ENCODE results near the gene SKI. TPM values are rescaled to one million over a fixed set of nuclear protein-coding genes. Genes with fewer than 3 reads are reported as not detected.

The SKI gene
- total RNA-seq, 2 experiments from 2014 or later: 4.7 to 11.7 TPM

DNA sequence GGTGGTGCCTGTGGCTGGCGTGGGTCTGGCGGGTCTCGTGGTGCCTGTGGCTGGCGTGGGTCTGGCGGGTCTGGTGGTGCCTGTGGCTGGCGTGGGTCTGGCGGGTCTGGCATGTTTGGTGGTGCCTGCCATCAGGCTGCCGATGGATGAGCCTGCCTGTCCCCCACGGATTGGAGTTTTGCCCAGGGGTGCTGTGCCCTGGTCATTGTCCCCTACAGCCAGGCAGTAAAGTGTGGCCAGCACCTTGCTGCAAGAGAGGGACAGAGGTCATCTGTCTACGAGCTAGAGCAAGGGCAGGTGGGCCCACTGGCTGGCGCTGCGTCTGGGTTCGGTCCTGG is 41.8 kb downstream of the SKI start:
- H3K9me3 ChIP-seq (ENCODE audit: low read length): no peaks in the 10 kb centered on the region
- DNase-seq (ENCODE audit: low spot score): no peak
- no peaks in the 10 kb centered on the region for H3K9me2 ChIP-seq (ENCODE audit: insufficient read depth, low read length)
- ChIA-PET POLR2A (no interaction called here), CTCF (ENCODE audit: unreplicated experiment) (no interaction called here)
- no peak overlapping the region for H3K27ac ChIP-seq (ENCODE audit: low read depth, low read length, poor library complexity, severe bottlenecking)
- no peak overlapping the region for H3K4me2 ChIP-seq (ENCODE audit: low read length)
- H3K36me3 ChIP-seq (ENCODE audit: insufficient read depth, low read length): no peaks in the 10 kb centered on the region
- H3K79me2 ChIP-seq (ENCODE audit: insufficient read depth, low read depth, low read length): no peaks in the 10 kb centered on the region
- no peak overlapping the region for H2AFZ ChIP-seq (ENCODE audit: low read length)
- no peaks in the 10 kb centered on the region for H4K20me1 ChIP-seq (ENCODE audit: insufficient read depth, low read length)
- no peaks in the 10 kb centered on the region for H3K4me1 ChIP-seq (ENCODE audit: insufficient read depth, low read length, poor library complexity, severe bottlenecking)
- no peak for TF ChIP-seq CTCF (conservative IDR thresholded peaks at IDR 0.05; ENCODE audit: low read length)
- no peak for TF ChIP-seq EZH2phosphoT487 (IDR thresholded peaks at IDR 0.05; ENCODE audit: borderline replicate concordance, low read depth, low read length)
- no TSS peak for BruUV-seq (replicated peaks)
- intact Hi-C loops (cut with micrococcal nuclease; ENCODE audit: unreplicated experiment): no loop called here
- H3K4me3 ChIP-seq (ENCODE audit: low read depth, low read length, poor library complexity, severe bottlenecking): no peak overlapping the region

DNA sequence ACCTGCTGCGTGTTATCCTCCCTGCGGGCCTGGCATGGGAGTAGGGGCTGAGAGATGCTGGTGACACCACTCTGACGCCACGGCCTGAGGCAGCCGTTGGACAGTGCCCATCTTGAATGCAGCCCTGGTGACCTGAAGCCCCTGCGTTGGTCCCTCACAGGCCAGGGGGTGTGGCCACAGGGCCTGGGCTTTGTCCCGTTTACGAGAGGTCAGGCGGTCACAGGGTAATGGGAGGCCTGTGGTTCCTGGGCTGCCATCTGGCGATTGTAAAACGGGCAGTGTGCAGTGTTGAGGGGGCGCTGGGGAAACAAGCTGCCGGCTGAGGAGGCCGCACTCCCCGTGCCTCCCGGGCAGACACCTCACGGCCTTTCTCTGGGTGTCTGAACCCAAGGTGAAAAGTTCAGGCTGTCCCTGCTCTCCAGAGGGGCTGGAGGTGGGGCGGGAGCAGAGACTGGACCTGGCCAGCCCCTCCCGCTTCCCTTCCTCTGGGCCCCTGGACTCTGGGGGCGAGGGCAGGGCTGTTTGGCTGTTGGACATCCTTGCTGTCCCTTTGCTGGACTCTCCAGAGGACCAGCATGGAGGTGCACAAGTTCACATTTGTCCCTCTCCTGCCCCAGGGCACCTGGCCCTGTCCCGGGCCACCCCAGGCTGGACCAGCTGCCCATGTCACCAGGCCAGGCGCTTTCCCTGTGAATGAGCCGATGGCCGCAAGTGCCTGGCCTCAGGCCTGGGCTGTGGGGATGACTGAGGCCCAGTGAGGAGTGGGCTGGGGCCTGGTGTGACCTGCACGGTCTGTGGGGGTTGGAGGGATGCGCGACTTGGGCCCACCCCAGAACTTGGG is 42.4 kb downstream of the SKI start:
- ChIA-PET CTCF (ENCODE audit: unreplicated experiment) (no interaction called here), POLR2A (no interaction called here)
- no peak overlapping the region for H2AFZ ChIP-seq (ENCODE audit: low read length)
- no peak for DNase-seq (ENCODE audit: low spot score)
- TF ChIP-seq CTCF (conservative IDR thresholded peaks at IDR 0.05; ENCODE audit: low read length): no peak
- TF ChIP-seq EZH2phosphoT487 (IDR thresholded peaks at IDR 0.05; ENCODE audit: borderline replicate concordance, low read depth, low read length): no peak
- no peaks in the 10 kb centered on the region for H3K9me3 ChIP-seq (ENCODE audit: low read length)
- H3K36me3 ChIP-seq (ENCODE audit: insufficient read depth, low read length): no peaks in the 10 kb centered on the region
- H3K4me2 ChIP-seq (ENCODE audit: low read length): no peak overlapping the region
- H3K79me2 ChIP-seq (ENCODE audit: insufficient read depth, low read depth, low read length): no peaks in the 10 kb centered on the region
- no peaks in the 10 kb centered on the region for H3K9me2 ChIP-seq (ENCODE audit: insufficient read depth, low read length)
- intact Hi-C loops (cut with micrococcal nuclease; ENCODE audit: unreplicated experiment): no loop called here
- H4K20me1 ChIP-seq (ENCODE audit: insufficient read depth, low read length): no peaks in the 10 kb centered on the region
- no TSS peak for BruUV-seq (replicated peaks)
- no peaks in the 10 kb centered on the region for H3K4me1 ChIP-seq (ENCODE audit: insufficient read depth, low read length, poor library complexity, severe bottlenecking)
- H3K27ac ChIP-seq (ENCODE audit: low read depth, low read length, poor library complexity, severe bottlenecking): no peak overlapping the region
- H3K4me3 ChIP-seq (ENCODE audit: low read depth, low read length, poor library complexity, severe bottlenecking): no peak overlapping the region

DNA sequence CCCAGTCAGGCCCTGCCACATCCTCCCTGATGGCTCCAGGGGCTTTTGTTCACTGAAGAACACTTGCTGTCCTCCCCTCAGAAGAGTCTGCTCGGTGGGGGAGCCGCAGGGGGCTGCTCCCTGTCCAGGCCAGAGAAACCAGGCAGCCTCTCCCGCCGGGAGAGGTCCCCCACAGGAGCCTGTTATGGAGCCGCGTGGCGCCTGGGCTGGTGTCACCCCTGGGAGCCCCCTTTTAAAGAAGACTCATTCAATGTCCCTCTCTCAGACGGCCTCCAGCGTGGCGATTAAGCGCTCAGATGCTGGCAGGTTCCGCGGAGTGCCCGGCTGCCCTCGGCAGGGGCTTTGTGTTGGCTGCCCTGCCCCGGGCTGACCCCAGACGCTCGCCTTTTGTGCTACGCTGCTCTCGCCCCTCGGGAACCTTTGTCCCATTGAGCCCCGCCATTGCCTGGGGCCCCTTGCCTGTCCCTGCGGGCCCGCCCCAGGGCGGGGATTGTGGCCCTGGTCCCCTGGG is 43.1 kb downstream of the SKI start:
- BruUV-seq (replicated peaks): no TSS peak
- H3K4me3 ChIP-seq (ENCODE audit: low read depth, low read length, poor library complexity, severe bottlenecking): no peak overlapping the region
- H3K4me2 ChIP-seq (ENCODE audit: low read length): no peak overlapping the region
- no peak for DNase-seq (ENCODE audit: low spot score)
- ChIA-PET POLR2A (no interaction called here), CTCF (ENCODE audit: unreplicated experiment) (no interaction called here)
- H3K79me2 ChIP-seq (ENCODE audit: insufficient read depth, low read depth, low read length): no peaks in the 10 kb centered on the region
- no peaks in the 10 kb centered on the region for H3K9me3 ChIP-seq (ENCODE audit: low read length)
- H4K20me1 ChIP-seq (ENCODE audit: insufficient read depth, low read length): no peaks in the 10 kb centered on the region
- TF ChIP-seq EZH2phosphoT487 (IDR thresholded peaks at IDR 0.05; ENCODE audit: borderline replicate concordance, low read depth, low read length): no peak
- no peak for TF ChIP-seq CTCF (conservative IDR thresholded peaks at IDR 0.05; ENCODE audit: low read length)
- H3K4me1 ChIP-seq (ENCODE audit: insufficient read depth, low read length, poor library complexity, severe bottlenecking): no peaks in the 10 kb centered on the region
- no peak overlapping the region for H2AFZ ChIP-seq (ENCODE audit: low read length)
- intact Hi-C loops (cut with micrococcal nuclease; ENCODE audit: unreplicated experiment): no loop called here
- no peaks in the 10 kb centered on the region for H3K36me3 ChIP-seq (ENCODE audit: insufficient read depth, low read length)
- no peak overlapping the region for H3K27ac ChIP-seq (ENCODE audit: low read depth, low read length, poor library complexity, severe bottlenecking)
- H3K9me2 ChIP-seq (ENCODE audit: insufficient read depth, low read length): no peaks in the 10 kb centered on the region

All from OCI-LY7 (cell line).